ENCODE data around the gene CBFA2T3.
"Not testable (repeated sequence)": the region's sequence is repeated elsewhere in the genome, so short reads cannot be mapped to it uniquely, and the experiment has no call there.

CBFA2T3 gene

GRCh38 chr16:88977018-88977811 is at the start of gene CBFA2T3:
Gene CBFA2T3, minus strand, starts transcription at chr16:88977207. Its CDS starts 400 bp downstream, at chr16:88976807.
- DNase-seq (ENCODE audit: low spot score) = no peak

DNA sequence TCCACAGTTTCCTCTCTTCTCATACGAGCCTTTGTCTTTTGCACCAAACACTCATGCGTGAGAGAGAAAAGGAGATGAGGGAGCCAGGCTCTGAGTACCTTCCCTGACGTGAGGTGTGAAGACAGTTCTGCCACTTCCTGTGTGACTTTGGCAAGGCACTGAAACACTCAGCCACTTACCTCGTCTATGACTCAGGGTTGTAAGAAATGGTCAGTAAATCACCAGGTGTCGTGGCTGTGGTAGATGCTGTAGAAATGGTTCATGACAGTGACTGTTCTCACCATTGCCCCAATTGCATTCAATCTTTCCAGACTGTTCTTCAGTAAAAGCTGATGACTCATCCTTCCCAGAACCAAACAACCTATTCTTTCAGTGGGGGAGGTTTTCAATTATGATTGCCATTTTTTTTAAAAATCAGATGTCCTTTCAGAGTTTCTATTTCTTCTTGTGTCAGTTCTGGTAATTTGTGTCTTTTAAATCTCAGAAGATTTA is 49.2 kb upstream of the CBFA2T3 start:
- no peak for DNase-seq (ENCODE audit: low spot score)

DNA sequence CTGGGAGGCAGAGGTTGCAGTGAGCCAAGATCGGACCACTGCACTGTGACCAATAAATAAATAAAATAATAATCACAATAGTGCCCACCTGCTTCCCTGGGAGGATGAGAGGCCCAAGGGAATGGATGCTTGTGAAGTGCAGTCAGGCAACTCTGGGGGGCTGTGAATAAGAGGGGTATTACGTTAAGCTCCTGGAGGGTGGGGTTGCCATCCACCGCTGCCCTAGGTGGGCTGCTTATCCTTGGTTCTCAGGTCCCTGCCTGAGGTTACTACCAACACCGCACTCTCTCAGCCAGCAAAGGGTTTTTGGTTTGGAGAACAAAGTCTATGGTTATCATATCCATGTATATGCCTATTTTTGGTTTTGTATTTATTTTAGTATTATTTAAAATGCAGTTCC is 48.6 kb upstream of the CBFA2T3 start:
- DNase-seq (ENCODE audit: low spot score) = no peak

- DNase-seq (ENCODE audit: low spot score) = no peak
Measured at GRCh38 chr16:89024546-89025060, 47.6 kb upstream of the CBFA2T3 start.

DNA sequence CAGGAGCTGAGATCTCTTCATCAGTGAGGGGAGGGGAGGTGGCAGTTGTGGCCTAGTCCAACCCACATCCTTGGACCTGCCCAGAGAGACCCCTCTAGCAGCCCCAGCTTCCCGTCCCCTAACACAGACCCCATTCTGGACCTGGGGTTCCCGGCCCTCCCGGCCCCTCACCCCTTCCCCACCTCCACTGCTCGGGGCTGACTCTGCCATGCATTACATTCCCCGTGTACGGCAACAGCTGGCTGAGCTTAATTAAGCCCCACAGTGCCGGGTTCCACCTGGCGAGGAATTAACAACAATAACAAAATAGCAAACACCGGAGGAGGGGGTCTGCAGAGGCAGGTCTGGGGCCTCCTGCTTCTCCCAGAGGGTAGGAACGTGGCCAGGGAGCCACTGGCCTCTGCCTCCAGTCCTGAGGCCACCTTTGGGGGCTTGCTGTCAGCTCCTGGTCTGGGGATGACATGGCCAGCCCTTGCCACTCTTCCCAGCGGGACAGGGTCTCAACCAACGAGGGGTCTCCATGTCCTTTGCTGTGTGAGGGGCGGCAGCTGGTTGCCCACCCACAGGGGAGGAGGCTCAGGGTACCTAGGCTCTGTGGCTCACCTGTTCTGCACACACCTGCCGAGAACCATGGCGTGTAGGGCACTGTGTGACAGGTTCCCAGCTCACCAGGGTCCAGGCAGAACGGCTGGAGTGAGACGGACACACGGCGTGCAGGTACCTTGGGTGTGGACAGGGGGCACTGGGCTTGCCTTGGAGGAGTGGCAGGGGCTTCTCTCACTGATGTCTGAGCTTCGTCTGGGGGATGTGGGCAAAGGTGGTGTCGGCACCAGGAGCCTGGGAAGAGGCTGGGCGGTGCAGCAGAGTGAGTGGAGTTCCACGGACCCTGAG is 46.9 kb upstream of the CBFA2T3 start:
- DNase-seq (ENCODE audit: low spot score) = no peak

GRCh38 chr16:89023151-89023551 is 46.1 kb upstream of the CBFA2T3 start:
- DNase-seq (ENCODE audit: low spot score) = no peak

- DNase-seq (ENCODE audit: low spot score) = no peak
Measured at GRCh38 chr16:89022051-89022836, 45.2 kb upstream of the CBFA2T3 start.

DNA sequence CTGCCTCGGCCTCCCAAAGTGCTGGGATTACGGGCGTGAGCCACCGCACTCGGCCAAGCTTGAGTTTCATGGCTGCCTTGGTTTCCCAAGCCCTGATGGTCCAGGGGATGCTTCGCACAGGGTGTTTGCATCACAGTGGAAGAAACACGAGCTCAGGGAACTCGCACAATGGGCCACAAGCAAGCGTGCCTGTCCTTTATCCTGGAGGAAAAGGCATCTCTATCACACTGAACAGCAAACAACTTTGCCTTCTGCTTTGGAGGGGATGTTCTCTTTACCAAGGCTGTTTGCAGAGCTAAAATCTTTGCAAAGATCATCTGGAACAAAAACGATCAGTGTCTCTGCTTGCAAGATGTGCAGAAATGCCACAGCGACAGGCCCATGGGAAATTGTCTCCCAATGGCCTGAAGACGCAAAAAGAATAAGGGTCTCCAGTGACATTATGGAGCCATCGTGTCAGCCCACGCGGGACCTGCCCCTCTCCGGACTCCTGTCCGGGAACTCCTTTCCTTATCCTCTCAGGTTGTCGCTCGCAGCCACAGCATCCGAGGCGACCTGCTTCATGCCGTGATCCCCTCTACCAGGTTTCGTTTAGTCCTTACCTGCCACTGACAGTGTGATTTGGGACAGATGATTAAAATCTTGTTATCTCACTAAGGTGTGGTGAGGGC is 44.1 kb upstream of the CBFA2T3 start:
- DNase-seq (ENCODE audit: low spot score) = no peak

GRCh38 chr16:89020068-89020924 is 43.3 kb upstream of the CBFA2T3 start:
- DNase-seq (ENCODE audit: low spot score) = no peak

DNA sequence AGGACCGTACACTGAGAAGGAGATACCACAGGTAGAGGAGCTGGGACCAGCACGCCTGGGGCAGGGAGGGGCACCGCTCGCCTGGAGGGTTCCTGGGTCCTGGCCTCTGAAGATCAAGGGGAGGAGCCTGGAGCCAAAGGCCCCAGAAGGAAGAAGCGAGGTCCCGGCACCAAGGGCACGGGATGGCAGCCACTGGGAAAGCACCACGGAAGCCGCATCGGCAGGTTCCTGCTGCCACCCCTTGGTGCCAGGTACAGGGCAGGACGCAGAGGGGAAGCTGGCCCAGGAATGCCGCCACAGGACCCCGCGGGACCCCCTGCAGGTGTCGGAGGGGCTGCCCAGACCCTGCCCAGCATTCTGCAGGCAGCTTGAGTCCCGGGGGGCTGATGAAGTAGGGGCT is 42.5 kb upstream of the CBFA2T3 start:
- no peak for DNase-seq (ENCODE audit: low spot score)

DNA sequence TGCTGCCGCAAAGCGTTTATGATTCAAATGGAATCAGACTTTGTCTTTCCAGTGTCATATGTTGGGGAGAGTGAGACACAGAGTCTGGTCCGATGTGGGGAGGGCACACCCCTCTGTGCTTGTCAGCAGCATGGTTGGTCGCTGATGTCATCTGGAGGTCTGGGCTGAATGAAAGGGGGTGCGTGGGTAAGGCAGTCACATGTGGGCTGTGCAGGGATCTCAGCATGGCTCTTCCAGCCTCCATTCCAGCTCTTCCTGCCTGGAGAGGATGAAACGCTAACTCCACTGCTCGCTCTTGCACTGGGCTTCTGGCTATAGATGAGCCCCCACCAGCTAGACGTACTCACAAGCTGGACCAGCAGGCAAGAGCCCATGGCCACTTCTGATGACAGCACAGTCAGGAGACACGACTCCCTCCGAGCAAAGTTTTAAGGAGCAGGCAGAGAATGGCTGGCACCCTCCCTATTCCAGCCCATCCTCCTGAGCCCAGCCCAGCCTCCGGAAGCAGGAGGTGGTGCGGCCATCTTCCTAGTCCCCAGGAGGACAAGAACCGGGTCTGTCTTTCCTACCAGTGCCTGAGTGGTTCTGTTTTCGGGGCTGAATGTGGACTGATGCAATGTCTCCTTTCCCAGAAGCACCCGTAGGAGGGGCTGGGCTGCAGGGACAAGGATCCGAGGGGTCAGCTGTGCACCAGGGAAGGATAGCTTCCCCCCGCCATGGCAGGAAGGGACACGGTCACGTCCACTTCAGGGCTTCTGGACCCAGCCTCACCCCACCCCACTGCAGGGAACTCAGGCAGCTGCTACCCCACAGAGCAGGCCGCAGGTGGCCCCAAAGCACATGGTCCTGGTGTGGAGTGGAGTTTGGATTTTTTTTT is 41.5 kb upstream of the CBFA2T3 start:
- DNase-seq (ENCODE audit: low spot score) = no peak

DNA sequence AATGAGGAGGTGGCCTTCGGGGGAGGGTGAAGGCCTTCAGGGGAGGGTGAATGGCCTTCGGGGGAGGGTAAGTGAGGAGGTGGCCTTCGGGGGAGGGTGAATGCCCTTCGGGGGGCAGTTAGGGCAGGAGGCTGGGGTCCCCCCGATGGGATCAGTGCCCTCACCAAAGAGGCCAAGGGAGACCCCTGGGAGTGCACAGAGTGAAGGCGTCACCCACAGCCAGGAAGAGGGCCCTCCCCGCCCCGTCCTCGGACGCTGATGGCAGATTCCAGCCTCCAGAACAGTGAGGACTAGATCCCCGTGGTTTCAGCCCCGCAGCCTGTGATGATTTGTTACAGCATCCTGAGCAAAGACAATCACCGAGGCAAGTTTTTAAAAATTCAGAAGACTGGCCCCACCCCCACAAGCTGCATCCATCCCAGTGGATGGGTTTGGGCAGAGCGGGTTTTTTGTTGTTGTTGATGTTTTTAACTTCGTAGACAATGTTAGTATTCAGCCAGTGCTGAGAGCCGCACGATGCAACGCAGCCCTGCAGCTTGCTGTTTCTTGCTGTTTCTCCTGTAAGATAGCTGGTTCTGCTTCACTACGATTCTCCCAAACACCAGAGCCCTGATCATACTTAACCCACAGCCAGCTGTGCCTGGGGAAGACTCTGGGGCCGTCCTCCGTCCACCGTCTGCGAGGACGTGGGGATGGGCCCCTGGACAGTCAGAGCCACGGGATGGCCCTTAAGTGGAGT is 40.7 kb upstream of the CBFA2T3 start:
- no peak for DNase-seq (ENCODE audit: low spot score)

DNA sequence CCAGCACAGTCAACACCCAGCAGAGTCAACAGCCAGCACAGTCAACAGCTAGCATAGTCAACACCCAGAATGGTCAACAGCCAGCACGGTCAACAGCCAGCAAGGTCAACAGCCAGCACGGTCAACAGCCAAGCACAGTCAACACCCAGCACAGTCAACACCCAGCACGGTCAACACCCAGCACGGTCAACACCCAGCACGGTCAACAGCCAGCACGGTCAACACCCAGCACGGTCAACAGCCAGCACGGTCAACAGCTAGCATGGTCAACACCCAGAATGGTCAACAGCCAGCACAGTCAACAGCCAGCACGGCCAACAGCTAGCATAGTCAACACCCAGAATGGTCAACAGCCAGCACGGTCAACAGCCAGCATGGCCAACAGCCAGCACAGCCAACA is 39.6 kb upstream of the CBFA2T3 start:
- DNase-seq (ENCODE audit: low spot score) = not testable (repeated sequence)

- no peak for DNase-seq (ENCODE audit: low spot score)
Measured at GRCh38 chr16:89015271-89015859, 38.4 kb upstream of the CBFA2T3 start.

GRCh38 chr16:89014403-89015230 is 37.6 kb upstream of the CBFA2T3 start:
- DNase-seq (ENCODE audit: low spot score) = no peak

DNA sequence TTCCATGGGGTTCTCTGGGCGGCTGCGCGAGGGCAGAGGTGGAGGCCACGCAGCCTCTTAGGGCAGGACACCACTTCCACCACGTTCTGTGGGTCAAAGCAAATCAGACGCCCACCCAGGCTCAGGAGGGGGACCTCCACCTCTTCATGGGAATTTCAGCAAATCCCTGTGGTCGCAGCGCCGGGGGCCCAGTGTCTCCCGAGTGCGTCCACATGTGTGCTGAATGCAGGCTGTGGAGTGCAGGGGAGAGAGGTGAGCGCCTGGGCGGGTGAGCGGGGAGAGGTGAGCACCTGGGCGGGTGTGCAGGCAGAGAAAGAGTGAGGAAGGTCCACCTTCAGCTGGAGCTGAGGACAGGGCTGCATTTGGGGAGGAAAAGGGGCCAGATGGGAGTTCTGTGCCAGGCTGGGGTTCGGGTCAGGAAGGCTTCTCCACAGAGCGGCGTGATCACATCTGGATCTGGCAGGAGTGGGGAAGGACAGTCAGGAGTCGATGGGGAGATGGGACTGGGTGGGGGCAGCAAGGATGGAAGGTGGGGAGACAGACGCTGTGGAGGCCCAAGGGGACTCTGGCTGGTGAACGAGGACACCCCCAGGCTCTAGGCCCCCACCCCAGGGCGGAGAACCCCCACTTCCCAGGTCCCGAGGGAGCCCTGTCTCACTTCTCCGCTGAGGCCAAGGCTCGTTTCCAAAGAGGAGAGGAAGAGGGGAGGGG is 36.8 kb upstream of the CBFA2T3 start:
- DNase-seq (ENCODE audit: low spot score) = no peak

DNA sequence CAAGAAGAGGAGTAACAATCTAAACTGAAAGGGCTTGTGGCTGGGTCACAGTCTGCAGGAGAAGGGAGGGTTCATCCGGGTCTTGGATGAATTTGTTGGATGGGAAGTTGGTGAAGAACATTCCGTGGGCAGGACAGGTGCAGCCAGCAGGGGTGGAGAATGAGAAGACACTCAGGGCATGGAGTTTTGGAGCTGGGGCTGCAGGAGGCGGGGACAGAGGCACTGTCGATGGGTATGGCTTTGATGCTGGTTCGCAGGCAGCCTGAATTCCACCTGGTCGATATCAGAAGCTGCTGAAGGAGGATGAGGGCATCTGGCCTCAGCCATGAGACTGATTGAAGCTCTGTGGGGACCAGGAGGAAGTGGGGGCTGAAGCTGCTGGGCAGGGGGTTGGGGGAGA is 36.1 kb upstream of the CBFA2T3 start:
- no peak for DNase-seq (ENCODE audit: low spot score)

All from cerebellar cortex (tissue), 1 donor.